HG02678 (cell line): Measurements from ENCODE around the gene CDH23.

Experiments
- ATAC-seq: cut with Tn5 transposase; IDR thresholded peaks from one replicate; pipeline ENCODE4 v1.9.1; 2021; ENCODE audit warnings: mild to moderate bottlenecking, moderate library complexity; ENCODE audit not compliant: unreplicated experiment

CDH23 gene

GRCh38 chr10:71671994-71672946, 275.6 kb downstream of the CDH23 start:
- ATAC-seq = no peak

GRCh38 chr10:71675295-71675970, 278.7 kb downstream of the CDH23 start:
- no peak for ATAC-seq

DNA sequence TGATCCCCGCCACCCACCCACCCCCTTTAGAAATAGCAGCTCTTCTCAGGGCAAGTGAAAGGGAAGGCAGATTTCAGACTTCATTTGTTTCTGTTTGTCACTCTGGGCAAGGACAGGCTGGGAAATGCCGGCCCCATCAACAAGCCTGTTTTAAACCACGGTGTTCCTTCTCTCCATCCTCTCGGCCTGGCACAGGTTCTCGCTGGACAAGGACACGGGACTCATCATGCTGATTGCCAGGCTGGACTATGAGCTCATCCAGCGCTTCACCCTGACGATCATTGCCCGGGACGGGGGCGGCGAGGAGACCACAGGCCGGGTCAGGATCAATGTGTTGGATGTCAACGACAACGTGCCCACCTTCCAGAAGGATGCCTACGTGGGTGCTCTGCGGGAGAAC, 280.5 kb downstream of the CDH23 start:
- ATAC-seq = no peak

DNA sequence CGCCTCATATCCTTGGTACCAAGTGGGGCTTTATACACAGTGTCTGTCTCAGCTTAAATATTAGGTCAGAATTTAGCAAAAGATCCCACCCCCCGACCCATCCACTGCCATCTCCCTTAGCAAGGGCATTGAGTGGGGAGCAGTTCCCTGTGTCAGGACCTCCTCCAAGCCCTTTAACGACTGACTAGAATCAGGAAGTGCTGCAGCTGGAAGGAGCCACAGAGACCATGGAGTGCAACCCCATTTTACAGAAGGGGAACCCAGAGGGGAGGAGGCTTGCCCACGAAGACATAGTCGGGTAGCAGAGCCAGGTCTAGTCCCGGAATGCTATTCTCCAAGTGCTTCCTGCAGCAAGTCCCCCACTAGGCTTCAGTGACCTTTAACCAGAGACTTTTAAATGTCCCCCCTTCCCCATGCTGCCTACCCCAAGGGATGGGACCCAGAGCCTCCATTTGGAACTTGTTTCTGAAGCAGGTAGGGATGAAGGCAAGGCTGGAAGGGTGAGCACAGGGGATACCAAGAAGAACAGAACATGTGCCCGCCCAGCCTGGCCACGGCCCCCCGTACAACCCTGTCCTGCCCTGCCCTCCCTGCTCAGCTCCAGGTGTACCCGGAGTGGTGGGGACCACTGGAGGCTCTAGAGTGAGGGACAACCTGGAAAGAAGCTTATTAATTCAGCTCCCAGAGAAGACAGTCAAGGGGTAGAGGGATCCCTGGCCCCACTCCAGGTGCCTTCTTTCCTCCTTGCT, 281.5 kb downstream of the CDH23 start:
- no peak for ATAC-seq

DNA sequence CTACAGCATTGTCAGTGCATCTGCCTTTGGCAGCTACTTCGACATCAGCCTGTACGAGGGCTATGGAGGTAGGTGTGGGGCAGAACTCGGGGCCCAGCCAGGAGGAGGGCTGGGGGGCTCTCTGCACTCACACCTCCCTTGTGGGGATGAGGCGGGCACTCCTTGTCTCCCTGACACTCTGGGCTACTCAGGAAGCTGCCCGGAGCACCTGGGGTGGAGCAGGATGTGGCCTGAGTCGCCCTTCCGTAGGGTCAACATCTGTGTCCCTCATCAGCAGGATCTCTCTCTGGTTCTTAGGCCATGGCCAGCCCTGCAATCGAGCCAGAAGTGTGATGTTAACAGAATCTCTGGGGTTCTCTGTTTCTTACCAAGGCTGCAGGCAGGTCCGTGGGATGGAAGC, 282.7 kb downstream of the CDH23 start:
- no peak for ATAC-seq

DNA sequence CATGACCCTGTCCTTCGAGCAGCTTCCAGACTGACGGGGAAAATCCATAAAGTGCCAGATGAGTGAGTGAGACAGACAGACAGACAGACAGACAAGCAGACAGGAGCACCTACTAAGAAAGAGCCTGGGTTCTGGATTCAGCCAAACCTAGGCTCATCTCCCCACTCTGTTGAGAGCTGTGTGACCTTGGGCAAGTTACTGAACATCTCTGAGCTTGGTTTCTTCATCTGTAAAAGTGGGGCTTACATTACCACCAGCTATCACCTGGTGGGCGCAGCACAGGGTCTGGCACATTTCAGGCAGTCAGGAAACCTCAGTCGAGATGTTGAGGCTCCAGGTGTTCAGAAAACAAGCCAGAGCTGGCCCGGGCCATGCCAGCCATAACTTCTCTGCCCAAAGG, 285.3 kb downstream of the CDH23 start:
- no peak for ATAC-seq

DNA sequence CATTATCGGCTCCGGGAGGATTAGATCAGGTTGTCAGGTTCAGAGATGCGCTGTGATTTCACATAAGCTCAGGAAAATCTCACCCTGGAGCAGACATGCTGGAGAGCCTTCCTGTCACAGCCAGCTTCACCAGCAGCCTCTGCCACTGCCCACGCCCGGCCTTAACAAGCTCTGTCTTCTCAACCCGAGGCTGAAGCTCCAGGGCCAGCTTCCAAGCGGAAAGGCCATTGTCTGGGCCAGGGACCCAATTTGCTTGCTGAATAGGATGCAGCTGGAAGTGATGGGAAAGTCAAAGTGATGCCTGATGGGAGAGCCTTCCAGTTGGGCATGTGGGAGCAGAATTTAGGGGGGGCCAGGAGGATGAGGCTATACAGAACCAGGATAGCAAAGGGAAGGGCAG, 286.6 kb downstream of the CDH23 start:
- no peak for ATAC-seq

- no peak for ATAC-seq
These were observed 287.8 kb downstream of the CDH23 start for GRCh38 chr10:71684356-71685173.

- no peak for ATAC-seq
These were observed 289.0 kb downstream of the CDH23 start for GRCh38 chr10:71685554-71686232.

- ATAC-seq = no peak
These were observed 290.4 kb downstream of the CDH23 start for GRCh38 chr10:71687077-71687476.

DNA sequence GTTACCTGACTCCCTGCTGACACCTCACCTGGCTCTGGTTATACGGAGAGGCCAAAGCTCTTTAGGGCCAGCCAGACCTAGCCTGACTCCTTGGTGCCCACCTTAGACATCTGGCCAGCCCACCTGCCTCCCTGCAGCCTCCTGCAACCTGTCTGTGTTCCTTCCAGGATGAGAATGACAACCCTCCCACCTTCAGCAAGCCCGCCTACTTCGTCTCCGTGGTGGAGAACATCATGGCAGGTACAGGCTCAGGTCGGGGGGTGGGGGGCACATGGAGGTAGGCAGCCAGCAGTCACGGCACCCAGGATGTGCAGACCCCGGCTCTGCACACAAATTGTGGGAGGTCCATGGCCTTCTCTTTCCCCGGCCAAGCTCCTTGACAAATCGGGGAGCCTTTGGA, 290.8 kb downstream of the CDH23 start:
- no peak for ATAC-seq

DNA sequence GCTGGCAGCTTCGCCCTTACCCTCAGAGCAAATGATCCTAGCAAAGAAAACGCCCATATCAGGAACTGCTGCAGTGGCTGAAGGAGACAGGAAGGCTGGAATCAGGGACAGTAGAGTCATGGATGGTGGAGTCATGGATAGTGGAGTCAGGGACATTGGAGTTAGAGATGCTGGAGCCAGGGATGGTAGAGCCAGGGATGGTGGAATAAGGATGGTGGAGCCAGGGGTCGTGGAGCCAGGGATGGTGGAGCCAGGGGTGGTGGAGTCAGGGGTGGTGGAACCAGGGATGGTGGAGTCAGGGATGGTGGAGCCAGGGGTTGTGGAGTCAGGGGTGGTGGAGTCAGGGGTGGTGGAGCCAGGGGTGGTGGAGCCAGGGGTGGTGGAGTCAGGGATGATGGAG, 291.5 kb downstream of the CDH23 start:
- ATAC-seq = no peak

- no peak for ATAC-seq
These were observed 293.5 kb downstream of the CDH23 start for GRCh38 chr10:71690094-71690720.

DNA sequence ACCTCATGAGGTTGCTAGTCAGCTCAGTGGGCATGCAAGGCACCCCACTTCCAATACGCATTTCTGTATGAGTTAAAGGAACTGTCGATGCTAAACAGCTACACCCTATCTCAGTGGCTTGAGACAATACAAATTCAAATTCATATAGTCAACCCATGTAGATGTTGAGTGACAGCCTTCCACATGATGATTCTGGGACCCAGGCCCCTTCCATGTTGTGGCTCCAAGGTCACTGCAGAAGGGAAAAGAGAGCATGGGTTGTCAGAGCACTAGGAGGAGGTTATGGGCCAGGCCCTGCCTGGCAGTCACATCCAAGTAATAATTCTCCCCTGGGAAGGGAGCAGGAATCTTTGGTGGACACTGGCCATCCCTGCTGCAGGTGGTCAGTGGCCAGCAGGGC, 294.7 kb downstream of the CDH23 start:
- no peak for ATAC-seq

DNA sequence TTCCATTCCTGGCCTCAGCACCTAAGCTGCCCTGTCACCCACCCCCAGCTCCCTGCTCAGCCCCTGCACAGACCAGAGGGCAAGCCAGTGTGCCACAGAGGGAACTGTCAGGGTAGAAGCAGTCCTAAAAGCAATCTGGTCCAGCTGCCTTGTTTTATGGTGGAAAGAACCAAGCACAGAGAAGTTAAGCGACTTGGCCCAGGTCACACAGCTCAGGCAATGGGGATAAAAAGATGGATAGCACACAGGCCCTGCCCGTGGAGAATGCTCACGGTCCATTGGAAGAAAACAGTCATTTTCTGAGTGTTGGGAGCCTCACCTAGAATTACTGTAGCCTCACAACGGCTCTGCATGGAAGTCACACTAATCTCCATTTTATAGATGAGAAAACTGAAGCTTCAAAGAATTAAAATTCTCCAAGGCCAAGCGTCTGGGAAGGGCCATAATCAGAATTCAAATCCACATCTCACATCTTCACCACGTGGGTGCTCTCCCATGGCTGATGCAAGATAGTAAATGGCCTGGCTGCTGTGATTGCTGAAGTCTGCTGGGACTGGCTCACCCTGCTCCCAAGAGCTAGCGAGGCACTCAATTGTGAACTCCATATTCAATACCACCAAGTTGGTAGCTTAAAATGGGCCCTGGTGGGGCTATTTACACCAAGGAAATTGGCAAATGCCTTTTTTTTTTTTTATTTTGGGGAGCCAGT, 296.0 kb downstream of the CDH23 start:
- ATAC-seq = no peak

- ATAC-seq = no peak
These were observed 296.7 kb downstream of the CDH23 start for GRCh38 chr10:71693377-71693776.

GRCh38 chr10:71694039-71694501, 297.4 kb downstream of the CDH23 start:
- no peak for ATAC-seq

DNA sequence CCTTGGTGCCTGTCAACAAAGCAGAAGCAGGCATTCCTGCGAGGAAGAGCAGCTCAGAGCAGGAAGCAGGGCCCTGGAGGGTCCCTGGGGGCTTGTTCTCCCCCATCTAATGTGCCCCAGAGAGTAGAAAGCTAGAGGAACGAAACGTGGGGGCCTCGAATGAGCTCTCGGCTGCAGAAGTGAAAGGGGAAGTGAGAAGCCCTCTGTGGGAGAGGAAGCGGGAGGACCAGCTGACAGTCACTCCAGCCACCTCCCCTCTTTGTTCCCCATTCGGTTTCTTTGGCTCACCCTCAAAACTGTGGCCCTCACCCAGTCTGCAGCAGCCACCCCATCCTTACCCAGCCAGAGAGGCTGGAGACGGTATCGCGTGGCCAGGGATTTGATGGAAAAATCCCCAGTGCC, 297.8 kb downstream of the CDH23 start:
- ATAC-seq = peak; percentile 84
